Panc1 (cell line): ENCODE measurements around the gene DDIAS.

ENCODE experiments used
- CTCF ChIP-seq: fragments of 450-650 bp; IDR thresholded peaks from 2 replicates; pipeline ENCODE4 v1.5.1; 2017; ENCODE audit warnings: mild to moderate bottlenecking
- REST ChIP-seq, 2 experiments: IDR thresholded peaks; 2 replicates each; pipeline ENCODE4 v1.6.1; 2011 to 2012; ENCODE audit warnings: low read depth in 2 of 2, control low read depth in 1 of 2, low read length in 1 of 2, mild to moderate bottlenecking in 1 of 2, moderate library complexity in 1 of 2; ENCODE audit not compliant: insufficient read depth in 1 of 2
- TCF7L2 ChIP-seq: IDR thresholded peaks from 2 replicates; pipeline ENCODE4 v1.6.1; 2011; ENCODE audit warnings: mild to moderate bottlenecking, low read depth, low read length, inconsistent platforms

GRCh38 chr11:82972103-82972502 is 70.6 kb downstream of the DDIAS start:
- TF ChIP-seq TCF7L2: no peak
- TF ChIP-seq CTCF: no peak
- no peak for TF ChIP-seq REST (IDR thresholded peaks at IDR 0.05; ENCODE audit: insufficient read depth in 1 of 2, low read depth in 2 of 2, low read length in 1 of 2)
